ENCODE measurements around the gene ZSCAN18. TPM values are rescaled to one million over a fixed set of nuclear protein-coding genes. Genes with fewer than 3 reads are reported as not detected.

The ZSCAN18 gene
- total RNA-seq, 2 donors from 2014 or later, result 48.3 to 65.7 TPM

DNA sequence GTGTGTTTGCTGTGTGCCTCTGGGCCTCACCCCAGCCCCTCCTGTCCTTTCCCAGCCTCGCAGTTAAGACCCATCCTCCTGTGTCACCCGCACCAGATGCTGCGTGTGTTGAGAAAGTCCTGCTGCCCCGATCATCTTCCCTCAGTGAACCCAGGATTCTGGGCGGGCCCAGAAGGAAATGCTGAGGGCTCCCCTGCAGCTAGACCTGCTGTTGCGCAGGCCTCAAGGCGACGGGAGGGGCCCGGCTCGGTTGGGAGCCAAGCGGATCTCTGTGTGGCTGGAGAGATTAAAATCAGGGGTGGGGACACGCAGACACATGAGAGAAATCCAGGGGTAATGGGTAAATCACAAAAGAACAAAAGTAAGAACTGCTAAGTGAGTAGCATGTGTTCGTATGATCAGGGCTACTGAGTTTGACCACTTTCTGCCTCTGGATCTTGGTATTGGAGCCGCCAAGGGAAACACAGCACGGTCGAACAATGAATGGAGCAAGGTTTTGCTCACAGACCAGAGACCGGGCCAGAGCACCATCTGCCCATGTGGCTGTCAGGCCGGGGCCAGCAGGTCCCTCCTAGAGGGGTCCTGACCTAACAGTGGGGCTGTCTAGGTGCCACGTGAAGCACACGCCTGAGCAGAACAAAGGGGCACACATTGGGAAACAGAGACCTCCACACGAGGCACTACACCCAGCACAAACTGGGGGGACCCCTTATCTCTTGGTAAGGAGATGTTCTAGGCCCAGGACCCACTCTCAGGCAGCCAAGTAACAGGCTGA is 57.1 kb downstream of the ZSCAN18 start:
- Histone ChIP-seq H3K4me1 (no peaks in the 10 kb centered on the region), H3K27me3 (no peaks in the 10 kb centered on the region), H3K4me3 (no peak overlapping the region), H3K27ac (no peak overlapping the region), H3K9me3 (peaks cover 0 to 41% of the 10 kb centered on the region in 2 donors), H3K36me3 (no peaks in the 10 kb centered on the region)
- no peak for DNase-seq (ENCODE audit: low spot score)
- TF ChIP-seq, protein P1, sequence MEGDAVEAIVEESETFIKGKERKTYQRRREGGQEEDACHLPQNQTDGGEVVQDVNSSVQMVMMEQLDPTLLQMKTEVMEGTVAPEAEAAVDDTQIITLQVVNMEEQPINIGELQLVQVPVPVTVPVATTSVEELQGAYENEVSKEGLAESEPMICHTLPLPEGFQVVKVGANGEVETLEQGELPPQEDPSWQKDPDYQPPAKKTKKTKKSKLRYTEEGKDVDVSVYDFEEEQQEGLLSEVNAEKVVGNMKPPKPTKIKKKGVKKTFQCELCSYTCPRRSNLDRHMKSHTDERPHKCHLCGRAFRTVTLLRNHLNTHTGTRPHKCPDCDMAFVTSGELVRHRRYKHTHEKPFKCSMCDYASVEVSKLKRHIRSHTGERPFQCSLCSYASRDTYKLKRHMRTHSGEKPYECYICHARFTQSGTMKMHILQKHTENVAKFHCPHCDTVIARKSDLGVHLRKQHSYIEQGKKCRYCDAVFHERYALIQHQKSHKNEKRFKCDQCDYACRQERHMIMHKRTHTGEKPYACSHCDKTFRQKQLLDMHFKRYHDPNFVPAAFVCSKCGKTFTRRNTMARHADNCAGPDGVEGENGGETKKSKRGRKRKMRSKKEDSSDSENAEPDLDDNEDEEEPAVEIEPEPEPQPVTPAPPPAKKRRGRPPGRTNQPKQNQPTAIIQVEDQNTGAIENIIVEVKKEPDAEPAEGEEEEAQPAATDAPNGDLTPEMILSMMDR (IDR thresholded peaks at IDR 0.05), result no peak

DNA sequence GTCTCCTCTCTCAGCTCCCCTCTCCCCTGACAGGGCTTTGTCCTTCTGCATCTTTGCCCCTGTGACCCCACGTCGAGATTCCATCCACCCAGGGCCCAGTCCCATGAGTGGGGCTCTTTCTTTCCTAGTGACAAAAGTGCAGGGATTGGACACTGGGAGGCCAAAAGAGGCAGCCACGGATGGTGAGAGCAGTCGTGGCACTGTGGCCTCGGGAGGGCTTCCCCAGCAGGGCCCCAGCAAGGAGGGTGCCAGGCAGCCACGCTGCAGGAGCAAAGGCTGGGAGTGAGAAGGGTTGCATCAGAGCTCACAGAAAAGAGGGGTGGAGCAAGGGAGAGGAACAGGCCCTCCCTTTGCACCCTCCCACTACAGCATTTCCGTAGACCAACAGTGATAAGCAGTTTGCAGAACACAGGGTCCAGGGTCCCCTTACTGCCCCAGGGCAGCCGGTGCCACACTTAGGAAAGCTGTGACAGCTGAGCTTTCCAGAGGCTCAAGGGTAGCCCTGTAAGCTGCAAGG is 59.3 kb downstream of the ZSCAN18 start:
- H3K9me3 ChIP-seq, result peaks cover 0 to 25% of the 10 kb centered on the region in 2 donors
- H3K4me3 ChIP-seq, result no peak overlapping the region
- H3K27me3 ChIP-seq, result no peaks in the 10 kb centered on the region
- H3K4me1 ChIP-seq, result peaks cover 0 to 4% of the 10 kb centered on the region in 2 donors
- H3K27ac ChIP-seq, result no peak overlapping the region
- H3K36me3 ChIP-seq, result no peaks in the 10 kb centered on the region
- TF ChIP-seq, protein P1 (IDR thresholded peaks at IDR 0.05), result no peak
- no peak for DNase-seq (ENCODE audit: low spot score)

DNA sequence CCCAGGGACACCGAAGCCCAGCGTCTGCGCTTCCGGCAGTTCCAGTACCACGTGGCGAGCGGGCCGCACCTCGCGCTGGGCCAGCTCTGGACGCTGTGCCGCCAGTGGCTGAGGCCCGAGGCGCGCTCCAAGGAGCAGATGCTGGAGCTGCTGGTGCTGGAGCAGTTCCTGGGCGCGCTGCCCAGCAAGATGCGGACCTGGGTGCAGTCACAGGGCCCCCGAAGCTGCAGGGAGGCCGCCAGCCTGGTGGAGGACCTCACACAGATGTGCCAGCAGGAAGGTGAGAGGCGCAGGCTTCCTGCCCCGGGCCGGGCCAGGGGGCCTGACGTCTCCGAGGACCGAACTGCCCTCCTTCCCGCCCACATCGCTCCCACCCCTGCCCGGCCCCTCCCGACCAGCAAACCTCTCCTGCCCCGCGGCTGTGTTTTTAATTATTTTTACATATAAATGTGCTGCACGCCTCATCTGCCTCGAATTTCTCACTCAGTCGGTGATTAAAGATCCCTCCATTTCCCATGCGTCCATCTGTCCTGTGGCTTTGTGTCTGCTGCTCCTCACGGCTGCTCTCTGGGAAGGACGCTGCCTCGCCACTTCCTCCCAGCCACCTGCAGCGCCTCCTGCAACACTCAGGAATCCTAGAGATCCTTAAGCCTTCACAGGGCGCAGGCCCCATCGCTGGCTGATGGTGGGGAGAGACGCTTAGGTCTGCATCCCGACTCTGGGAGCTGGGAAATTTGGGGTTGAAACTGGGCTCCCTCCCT is 59.9 kb downstream of the ZSCAN18 start:
- H3K4me3 ChIP-seq, result no peak overlapping the region
- no peak for DNase-seq (ENCODE audit: low spot score)
- TF ChIP-seq, protein P1 (IDR thresholded peaks at IDR 0.05), result no peak
- H3K9me3 ChIP-seq, result peaks cover 0 to 18% of the 10 kb centered on the region in 2 donors
- no peaks in the 10 kb centered on the region for H3K36me3 ChIP-seq
- H3K27me3 ChIP-seq, result no peaks in the 10 kb centered on the region
- H3K4me1 ChIP-seq, result peaks cover 0 to 9% of the 10 kb centered on the region in 2 donors
- no peak overlapping the region for H3K27ac ChIP-seq

DNA sequence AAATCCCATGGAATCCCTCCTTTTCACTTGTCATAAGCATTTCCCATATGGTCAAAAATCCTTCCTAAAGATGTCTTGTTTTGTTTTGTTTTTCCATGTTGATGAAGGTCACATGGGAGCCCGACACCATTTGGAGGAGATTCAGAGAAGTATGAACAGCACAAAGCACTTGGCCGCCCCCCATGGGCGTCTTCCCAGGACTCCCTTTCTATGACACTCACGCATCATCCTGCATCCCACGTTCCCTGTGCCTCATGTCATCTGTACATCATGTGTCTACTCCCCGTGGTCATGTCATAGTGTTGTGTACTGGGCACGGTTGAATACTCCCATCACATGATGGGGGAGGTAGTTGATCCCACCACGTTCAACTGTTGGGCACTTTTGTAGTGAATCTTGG is 62.2 kb downstream of the ZSCAN18 start:
- H3K9me3 ChIP-seq, result peaks cover 0 to 9% of the 10 kb centered on the region in 2 donors
- H3K27ac ChIP-seq, result no peak overlapping the region
- no peaks in the 10 kb centered on the region for H3K36me3 ChIP-seq
- no peak for DNase-seq (ENCODE audit: low spot score)
- H3K4me1 ChIP-seq, result peaks cover 0 to 9% of the 10 kb centered on the region in 2 donors
- TF ChIP-seq, protein P1 (IDR thresholded peaks at IDR 0.05), result no peak
- H3K27me3 ChIP-seq, result no peaks in the 10 kb centered on the region
- no peak overlapping the region for H3K4me3 ChIP-seq

DNA sequence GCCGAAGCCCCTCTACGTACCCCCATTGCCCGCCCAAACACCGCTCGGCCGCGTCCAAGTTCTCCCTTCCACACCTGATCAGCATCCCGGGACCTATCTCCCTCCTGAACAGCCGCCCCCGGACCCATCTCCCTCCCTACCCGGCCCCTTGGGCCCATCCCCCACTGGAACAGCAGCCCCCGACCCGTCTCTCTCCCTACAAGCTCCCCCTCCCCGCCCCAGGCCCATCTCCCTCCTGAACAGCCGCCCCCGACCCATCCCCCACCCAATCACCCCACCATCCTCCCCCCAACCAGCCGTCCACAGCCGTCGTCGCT is 63.6 kb downstream of the ZSCAN18 start:
- Histone ChIP-seq H3K4me1 (peaks cover 0 to 9% of the 10 kb centered on the region in 2 donors), H3K9me3 (peaks cover 0 to 5% of the 10 kb centered on the region in 2 donors), H3K36me3 (no peaks in the 10 kb centered on the region), H3K27me3 (no peaks in the 10 kb centered on the region), H3K27ac (no peak overlapping the region), H3K4me3 (peak overlapping the region; percentile 43 to 55)
- TF ChIP-seq, protein P1 (IDR thresholded peaks at IDR 0.05), result no peak
- no peak for DNase-seq (ENCODE audit: low spot score)

Other genes with a start within 250 kb of the ZSCAN18 start
- 10 to 100 TPM; 11.6 to 12.5 TPM for gene ZNF587, start 248.4 kb downstream of the ZSCAN18 start, total RNA-seq
- 1 to 10 TPM; 8.7 to 9.2 TPM for gene ZNF814, start 209.2 kb downstream of the ZSCAN18 start, total RNA-seq
- gene ZNF417, start 181.6 kb downstream of the ZSCAN18 start, total RNA-seq, result 1 to 10 TPM; 7.5 TPM
- gene ZNF418, start 162.8 kb downstream of the ZSCAN18 start, total RNA-seq, result 1 to 10 TPM; 5.2 to 5.7 TPM
- 1 to 10 TPM; 5.3 to 5.7 TPM for gene ZNF256, start 150.5 kb downstream of the ZSCAN18 start, total RNA-seq
- gene C19orf18, start 123.7 kb downstream of the ZSCAN18 start, total RNA-seq, result 1 to 10 TPM in 1 of 2 donors, not detected in 1; 1.7 TPM
- gene ZNF606, start 95.4 kb downstream of the ZSCAN18 start, total RNA-seq, result 1 to 10 TPM; 9.6 TPM
- gene ZSCAN1, start 64.2 kb downstream of the ZSCAN18 start, total RNA-seq, result not detected
- 1 to 10 TPM; 2.5 to 3.1 TPM for gene ZNF135, start 38.9 kb downstream of the ZSCAN18 start, total RNA-seq
- gene ZNF329, start 52.6 kb upstream of the ZSCAN18 start, total RNA-seq, result 1 to 10 TPM; 6.9 to 7.9 TPM
- gene ZNF274, start 84.8 kb upstream of the ZSCAN18 start, total RNA-seq, result 10 to 100 TPM; 17.7 to 25.8 TPM
- gene ZNF544, start 130.7 kb upstream of the ZSCAN18 start, total RNA-seq, result 10 to 100 TPM; 30.1 to 38.4 TPM
- 1 to 10 TPM; 5.8 to 6.9 TPM for gene ZNF8, start 180.7 kb upstream of the ZSCAN18 start, total RNA-seq
- 10 to 100 TPM; 20.9 to 32.6 TPM for gene ERVK3-1, start 207.1 kb upstream of the ZSCAN18 start, total RNA-seq
- gene ZSCAN22, start 228.8 kb upstream of the ZSCAN18 start, total RNA-seq, result 1 to 10 TPM; 1.6 to 2.6 TPM